ENCODE measurements around the gene NCKAP5. TPM values are rescaled to one million over a fixed set of nuclear protein-coding genes. Genes with fewer than 3 reads are reported as not detected.

Gene NCKAP5
- total and polyA plus RNA-seq, 2 experiments from 2014 or later = 2.2 to 5.5 TPM

GRCh38 chr2:133498662-133499585 lies 69.3 kb downstream of the NCKAP5 start:
- no peak for DNase-seq (ENCODE audit: low spot score)
- TF ChIP-seq EZH2 (IDR thresholded peaks at IDR 0.05; ENCODE audit: borderline replicate concordance) = no peak
- TF ChIP-seq EZH2phosphoT487 (IDR thresholded peaks at IDR 0.05; ENCODE audit: low read depth, severe bottlenecking, unreplicated experiment) = no peak
- TF ChIP-seq CTCF (IDR thresholded peaks at IDR 0.05; ENCODE audit: poor library complexity) = no peak
- H2AFZ ChIP-seq = no peak overlapping the region
- H3K79me2 ChIP-seq = no peaks in the 10 kb centered on the region
- H3K27ac ChIP-seq = peak overlapping the region; percentile 57
- WGBS (ENCODE audit: low lambda C conversion rate, missing lambda C conversion rate) = 64% methylated on average over 7 of the region's 8 CpGs
- H3K4me3 ChIP-seq = no peak overlapping the region
- H3K27me3 ChIP-seq = no peaks in the 10 kb centered on the region
- H3K36me3 ChIP-seq (replicated peaks; ENCODE audit: insufficient read depth, low read depth) = no peaks in the 10 kb centered on the region
- H4K20me1 ChIP-seq (ENCODE audit: insufficient read depth, poor library complexity, severe bottlenecking) = no peaks in the 10 kb centered on the region
- H3K9me2 ChIP-seq (replicated peaks; ENCODE audit: insufficient read depth) = no peaks in the 10 kb centered on the region
- H3K4me2 ChIP-seq = peak overlapping the region; percentile 39
- no peaks in the 10 kb centered on the region for H3K9me3 ChIP-seq (ENCODE audit: low read depth)
- H3K4me1 ChIP-seq (ENCODE audit: insufficient read depth) = peaks cover 23% of the 10 kb centered on the region

GRCh38 chr2:133497951-133498565 lies 70.2 kb downstream of the NCKAP5 start:
- 61% methylated on average over 5 of the region's 6 CpGs for WGBS (ENCODE audit: low lambda C conversion rate, missing lambda C conversion rate)
- no peak for DNase-seq (ENCODE audit: low spot score)
- Histone ChIP-seq H3K4me3 (no peak overlapping the region), H4K20me1 (ENCODE audit: insufficient read depth, poor library complexity, severe bottlenecking) (no peaks in the 10 kb centered on the region), H3K9me3 (ENCODE audit: low read depth) (no peaks in the 10 kb centered on the region), H3K27ac (peak overlapping the region; percentile 57), H3K27me3 (no peaks in the 10 kb centered on the region), H3K9me2 (replicated peaks; ENCODE audit: insufficient read depth) (no peaks in the 10 kb centered on the region), H3K4me1 (ENCODE audit: insufficient read depth) (peaks cover 19% of the 10 kb centered on the region), H3K4me2 (peak overlapping the region; percentile 39), H3K36me3 (replicated peaks; ENCODE audit: insufficient read depth, low read depth) (no peaks in the 10 kb centered on the region), H3K79me2 (no peaks in the 10 kb centered on the region), H2AFZ (no peak overlapping the region)
- no peak for TF ChIP-seq CTCF (IDR thresholded peaks at IDR 0.05; ENCODE audit: poor library complexity)
- TF ChIP-seq EZH2 (IDR thresholded peaks at IDR 0.05; ENCODE audit: borderline replicate concordance) = no peak
- no peak for TF ChIP-seq EZH2phosphoT487 (IDR thresholded peaks at IDR 0.05; ENCODE audit: low read depth, severe bottlenecking, unreplicated experiment)

- Histone ChIP-seq H4K20me1 (ENCODE audit: insufficient read depth, poor library complexity, severe bottlenecking) (no peaks in the 10 kb centered on the region), H3K27ac (peak overlapping the region; percentile 57), H3K79me2 (no peaks in the 10 kb centered on the region), H3K9me2 (replicated peaks; ENCODE audit: insufficient read depth) (no peaks in the 10 kb centered on the region), H3K27me3 (no peaks in the 10 kb centered on the region), H3K4me1 (ENCODE audit: insufficient read depth) (peaks cover 18% of the 10 kb centered on the region), H3K36me3 (replicated peaks; ENCODE audit: insufficient read depth, low read depth) (no peaks in the 10 kb centered on the region), H2AFZ (no peak overlapping the region), H3K4me3 (no peak overlapping the region), H3K4me2 (peak overlapping the region; percentile 39), H3K9me3 (ENCODE audit: low read depth) (no peaks in the 10 kb centered on the region)
- WGBS (ENCODE audit: low lambda C conversion rate, missing lambda C conversion rate) = 35% methylated on average over 3 of the region's 3 CpGs
- no peak for DNase-seq (ENCODE audit: low spot score)
- TF ChIP-seq CTCF (IDR thresholded peaks at IDR 0.05; ENCODE audit: poor library complexity) = no peak
- no peak for TF ChIP-seq EZH2 (IDR thresholded peaks at IDR 0.05; ENCODE audit: borderline replicate concordance)
- no peak for TF ChIP-seq EZH2phosphoT487 (IDR thresholded peaks at IDR 0.05; ENCODE audit: low read depth, severe bottlenecking, unreplicated experiment)
Measured at GRCh38 chr2:133497270-133497893, 70.9 kb downstream of the NCKAP5 start.
